HL-60 (cell line): ENCODE measurements around the gene QSOX1.
A peak's percentile ranks its signal among the peaks of the same experiment; 100 is the strongest.

Experiments
- DNase-seq, 2 experiments: peaks; one replicate each; pipeline ENCODE4 v3.0.0-alpha.2; 2010 to 2020; ENCODE audit warnings: low read depth in 1 of 2, low spot score in 1 of 2
- H3K27ac ChIP-seq: fragments of 250-450 bp; sonication (Bioruptor Pico); replicated peaks from 2 replicates; pipeline ENCODE4 v1.5.1; 2020; ENCODE audit warnings: mild to moderate bottlenecking, moderate library complexity
- H3K27me3 ChIP-seq: fragments of 250-450 bp; sonication (Bioruptor Pico); 2 replicates; pipeline ENCODE4 v1.5.1; 2021; ENCODE audit warnings: mild to moderate bottlenecking, moderate library complexity; ENCODE audit not compliant: insufficient read depth, poor library complexity, severe bottlenecking
- H3K4me3 ChIP-seq: replicated peaks from 2 replicates; pipeline ENCODE4 v1.5.1; 2011; ENCODE audit warnings: mild to moderate bottlenecking, control low read depth, low read length; ENCODE audit not compliant: insufficient read depth
- GABPA ChIP-seq: IDR thresholded peaks from 2 replicates; pipeline ENCODE4 v1.6.1; 2012; ENCODE audit warnings: low read depth
- POLR2AphosphoS5 ChIP-seq: IDR thresholded peaks from 2 replicates; pipeline ENCODE4 v1.6.1; 2012; ENCODE audit warnings: low read depth
- SPI1 ChIP-seq: IDR thresholded peaks from 2 replicates; pipeline ENCODE4 v1.6.1; 2012; ENCODE audit warnings: low read depth, mild to moderate bottlenecking, borderline replicate concordance
- TF ChIP-seq, protein P1 (sequence below): IDR thresholded peaks from one replicate; pipeline ENCODE4 v1.5.1; 2011; ENCODE audit warnings: low read length, control low read depth, inconsistent platforms; ENCODE audit not compliant: insufficient read depth
- TF ChIP-seq, protein P2 (sequence below): IDR thresholded peaks from 2 replicates; pipeline ENCODE4 v1.6.1; 2012; ENCODE audit warnings: low read depth; ENCODE audit not compliant: insufficient replicate concordance

QSOX1 gene

DNA sequence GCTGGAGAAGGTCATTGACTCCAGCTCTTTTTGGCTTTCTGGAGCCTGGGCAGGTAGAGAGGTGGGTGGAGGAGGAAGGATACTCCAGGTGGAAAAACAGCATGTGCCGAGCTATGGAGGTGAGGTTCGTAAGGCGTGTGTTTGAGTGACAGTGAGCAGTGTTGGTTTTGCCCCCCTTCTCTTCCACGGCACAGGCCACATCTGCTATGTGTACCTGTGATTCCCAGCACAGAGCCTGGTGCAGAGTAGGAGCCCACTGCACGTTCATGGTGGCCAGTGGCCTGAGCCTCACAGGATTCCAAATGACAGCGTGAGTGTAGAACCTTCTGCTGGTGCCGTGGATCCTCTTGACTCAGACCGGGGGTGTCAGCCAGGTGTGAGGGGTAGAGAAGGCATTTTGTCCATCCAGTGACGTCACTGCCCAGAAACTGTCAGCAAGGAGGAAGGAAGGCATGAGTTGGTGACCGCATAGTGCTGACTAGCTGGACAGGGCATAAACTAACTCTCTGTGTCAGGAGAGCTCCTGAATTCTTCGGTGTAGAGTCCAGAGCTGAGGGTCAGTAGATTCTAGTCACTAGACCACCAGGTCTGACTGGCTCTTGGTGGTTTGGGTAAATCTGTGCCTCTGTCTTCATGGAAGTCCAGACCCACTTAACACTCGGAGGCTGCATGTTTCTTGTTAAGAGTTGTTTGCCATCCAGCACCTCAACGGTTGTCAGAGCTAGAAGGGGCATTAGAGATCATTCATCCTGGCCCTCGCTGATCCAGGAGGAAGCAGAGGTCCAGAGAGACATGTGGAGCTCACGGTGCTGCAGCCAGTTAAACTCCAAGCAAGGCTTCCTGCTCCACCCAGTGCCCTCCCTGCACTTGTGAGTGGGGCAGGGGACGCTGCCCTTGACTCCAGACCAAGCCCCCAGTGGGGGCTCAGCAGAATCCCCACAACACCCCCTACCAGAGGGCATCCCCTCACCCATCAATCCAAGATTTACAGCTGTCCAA, 3.8 kb downstream of the QSOX1 start:
- no peak for DNase-seq
- H3K27ac ChIP-seq: peak overlapping the region; percentile 94
- H3K27me3 ChIP-seq: no peaks in the 10 kb centered on the region
- TF ChIP-seq, protein P1, sequence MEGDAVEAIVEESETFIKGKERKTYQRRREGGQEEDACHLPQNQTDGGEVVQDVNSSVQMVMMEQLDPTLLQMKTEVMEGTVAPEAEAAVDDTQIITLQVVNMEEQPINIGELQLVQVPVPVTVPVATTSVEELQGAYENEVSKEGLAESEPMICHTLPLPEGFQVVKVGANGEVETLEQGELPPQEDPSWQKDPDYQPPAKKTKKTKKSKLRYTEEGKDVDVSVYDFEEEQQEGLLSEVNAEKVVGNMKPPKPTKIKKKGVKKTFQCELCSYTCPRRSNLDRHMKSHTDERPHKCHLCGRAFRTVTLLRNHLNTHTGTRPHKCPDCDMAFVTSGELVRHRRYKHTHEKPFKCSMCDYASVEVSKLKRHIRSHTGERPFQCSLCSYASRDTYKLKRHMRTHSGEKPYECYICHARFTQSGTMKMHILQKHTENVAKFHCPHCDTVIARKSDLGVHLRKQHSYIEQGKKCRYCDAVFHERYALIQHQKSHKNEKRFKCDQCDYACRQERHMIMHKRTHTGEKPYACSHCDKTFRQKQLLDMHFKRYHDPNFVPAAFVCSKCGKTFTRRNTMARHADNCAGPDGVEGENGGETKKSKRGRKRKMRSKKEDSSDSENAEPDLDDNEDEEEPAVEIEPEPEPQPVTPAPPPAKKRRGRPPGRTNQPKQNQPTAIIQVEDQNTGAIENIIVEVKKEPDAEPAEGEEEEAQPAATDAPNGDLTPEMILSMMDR: no peak
- no peak overlapping the region for H3K4me3 ChIP-seq

DNA sequence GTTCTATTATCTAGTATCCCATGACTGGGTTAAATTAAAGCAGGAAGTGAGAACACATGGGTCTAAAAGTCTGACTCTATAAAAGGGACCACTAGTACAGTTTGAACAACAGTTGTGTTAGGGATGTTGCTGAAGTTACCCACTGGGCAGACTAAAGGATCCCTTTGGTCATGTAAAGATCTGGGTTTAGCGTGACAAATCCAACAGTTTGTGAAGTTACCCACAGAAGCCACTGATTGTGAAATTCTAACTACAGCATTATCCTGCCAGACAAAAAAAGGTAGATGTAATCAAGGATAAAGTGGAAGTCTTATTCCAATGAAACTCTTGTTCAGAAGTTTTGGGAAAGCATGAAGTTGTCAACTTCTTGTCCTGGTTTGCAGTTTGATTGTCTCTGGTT, 5.7 kb downstream of the QSOX1 start:
- TF ChIP-seq, protein P2, sequence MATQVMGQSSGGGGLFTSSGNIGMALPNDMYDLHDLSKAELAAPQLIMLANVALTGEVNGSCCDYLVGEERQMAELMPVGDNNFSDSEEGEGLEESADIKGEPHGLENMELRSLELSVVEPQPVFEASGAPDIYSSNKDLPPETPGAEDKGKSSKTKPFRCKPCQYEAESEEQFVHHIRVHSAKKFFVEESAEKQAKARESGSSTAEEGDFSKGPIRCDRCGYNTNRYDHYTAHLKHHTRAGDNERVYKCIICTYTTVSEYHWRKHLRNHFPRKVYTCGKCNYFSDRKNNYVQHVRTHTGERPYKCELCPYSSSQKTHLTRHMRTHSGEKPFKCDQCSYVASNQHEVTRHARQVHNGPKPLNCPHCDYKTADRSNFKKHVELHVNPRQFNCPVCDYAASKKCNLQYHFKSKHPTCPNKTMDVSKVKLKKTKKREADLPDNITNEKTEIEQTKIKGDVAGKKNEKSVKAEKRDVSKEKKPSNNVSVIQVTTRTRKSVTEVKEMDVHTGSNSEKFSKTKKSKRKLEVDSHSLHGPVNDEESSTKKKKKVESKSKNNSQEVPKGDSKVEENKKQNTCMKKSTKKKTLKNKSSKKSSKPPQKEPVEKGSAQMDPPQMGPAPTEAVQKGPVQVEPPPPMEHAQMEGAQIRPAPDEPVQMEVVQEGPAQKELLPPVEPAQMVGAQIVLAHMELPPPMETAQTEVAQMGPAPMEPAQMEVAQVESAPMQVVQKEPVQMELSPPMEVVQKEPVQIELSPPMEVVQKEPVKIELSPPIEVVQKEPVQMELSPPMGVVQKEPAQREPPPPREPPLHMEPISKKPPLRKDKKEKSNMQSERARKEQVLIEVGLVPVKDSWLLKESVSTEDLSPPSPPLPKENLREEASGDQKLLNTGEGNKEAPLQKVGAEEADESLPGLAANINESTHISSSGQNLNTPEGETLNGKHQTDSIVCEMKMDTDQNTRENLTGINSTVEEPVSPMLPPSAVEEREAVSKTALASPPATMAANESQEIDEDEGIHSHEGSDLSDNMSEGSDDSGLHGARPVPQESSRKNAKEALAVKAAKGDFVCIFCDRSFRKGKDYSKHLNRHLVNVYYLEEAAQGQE: peak; percentile 25
- TF ChIP-seq, protein P1: no peak
- TF ChIP-seq POLR2AphosphoS5: no peak
- H3K27ac ChIP-seq: peak overlapping the region; percentile 73
- DNase-seq: peak; percentile 64 to 81
- no peaks in the 10 kb centered on the region for H3K27me3 ChIP-seq
- no peak overlapping the region for H3K4me3 ChIP-seq

DNA sequence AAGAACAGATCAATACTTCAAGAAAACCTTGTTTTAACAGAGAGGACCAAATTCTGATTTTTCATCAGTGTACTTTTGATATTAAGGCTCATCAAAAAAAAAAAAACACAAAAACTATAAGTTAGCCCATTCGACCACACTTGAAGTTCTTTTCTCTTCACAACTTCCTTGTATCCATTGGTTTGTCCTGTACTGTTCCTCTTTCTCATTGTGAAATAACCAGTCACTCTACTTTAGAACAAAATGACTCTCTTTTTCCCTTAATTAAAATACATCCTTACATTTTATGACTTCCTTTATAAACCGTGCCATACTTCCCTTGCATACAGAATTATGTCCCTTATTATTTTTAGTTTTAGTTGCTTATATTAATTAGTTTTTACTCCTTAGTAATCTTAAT, 8.4 kb downstream of the QSOX1 start:
- TF ChIP-seq, protein P1: no peak
- TF ChIP-seq POLR2AphosphoS5 (no peak), SPI1 (peak; percentile 89)
- TF ChIP-seq, protein P2: no peak
- Histone ChIP-seq H3K27me3 (no peaks in the 10 kb centered on the region), H3K4me3 (no peak overlapping the region), H3K27ac (peak overlapping the region; percentile 73)
- no peak for DNase-seq

DNA sequence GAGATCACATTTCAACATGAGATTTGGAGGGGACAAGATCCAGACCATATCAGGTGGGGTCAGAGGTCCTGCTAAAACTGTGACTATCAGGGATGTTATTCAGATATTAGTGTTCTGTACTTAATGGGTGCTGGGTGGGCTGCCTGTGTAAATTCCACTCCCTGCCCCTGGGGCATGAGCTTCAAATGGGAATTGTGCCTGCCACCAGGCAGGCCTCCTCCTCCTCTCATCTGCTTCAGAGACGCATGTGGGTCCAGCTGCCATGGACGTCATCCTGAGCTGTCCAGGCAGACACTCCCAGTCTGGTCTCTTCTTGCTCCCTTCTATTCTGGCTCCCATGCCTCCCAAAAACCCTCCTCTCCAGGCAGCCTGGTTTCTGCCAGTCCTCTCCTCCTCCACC, 10.4 kb downstream of the QSOX1 start:
- DNase-seq: no peak
- no peak overlapping the region for H3K27ac ChIP-seq

More for the DNA sequence above, 10.4 kb downstream of the QSOX1 start:
- Histone ChIP-seq H3K4me3 (no peak overlapping the region), H3K27me3 (no peaks in the 10 kb centered on the region)
- TF ChIP-seq, protein P1: no peak
- TF ChIP-seq, protein P2: no peak
- TF ChIP-seq GABPA (no peak), POLR2AphosphoS5 (no peak), SPI1 (no peak)
